ENCODE measurements around the gene ADCY4.

Gene ADCY4

GRCh38 chr14:24308342-24309124, 26.3 kb downstream of the ADCY4 start:
- Histone ChIP-seq H2AFZ (ENCODE audit: low read length, unreplicated experiment) (no peak overlapping the region), H3K79me2 (ENCODE audit: control insufficient read depth, insufficient read depth, low read length, unreplicated experiment) (no peaks in the 10 kb centered on the region), H3K4me1 (ENCODE audit: control insufficient read depth, insufficient read depth, low read length, unreplicated experiment) (peaks cover 29% of the 10 kb centered on the region), H3K27ac (ENCODE audit: low read depth, low read length) (no peak overlapping the region), H3K4me3 (ENCODE audit: low read depth, low read length) (no peak overlapping the region), H3K27me3 (ENCODE audit: insufficient read depth, low read length) (no peaks in the 10 kb centered on the region), H3K36me3 (ENCODE audit: insufficient read depth, low read length) (peaks cover 11% of the 10 kb centered on the region)

- Histone ChIP-seq H3K27ac (ENCODE audit: low read depth, low read length) (no peak within 1 kb of the TSS), H2AFZ (ENCODE audit: low read length, unreplicated experiment) (no peak within 1 kb of the TSS), H3K4me1 (ENCODE audit: control insufficient read depth, insufficient read depth, low read length, unreplicated experiment) (peaks cover 29% of the 10 kb centered on the region), H3K36me3 (ENCODE audit: insufficient read depth, low read length) (peaks cover 11% of the 10 kb centered on the region), H3K79me2 (ENCODE audit: control insufficient read depth, insufficient read depth, low read length, unreplicated experiment) (no peaks in the 10 kb centered on the region), H3K4me3 (ENCODE audit: low read depth, low read length) (no peak within 1 kb of the TSS), H3K27me3 (ENCODE audit: insufficient read depth, low read length) (no peaks in the 10 kb centered on the region)
These were observed 27.1 kb downstream of the ADCY4 start, which contains the start of gene CIDEB for GRCh38 chr14:24307575-24308341. TSS of gene CIDEB (minus strand) at chr14:24307977. CDS start at chr14:24307858, 119 bp downstream.

- Histone ChIP-seq H3K36me3 (ENCODE audit: insufficient read depth, low read length) (peaks cover 12% of the 10 kb centered on the region), H3K79me2 (ENCODE audit: control insufficient read depth, insufficient read depth, low read length, unreplicated experiment) (no peaks in the 10 kb centered on the region), H3K4me1 (ENCODE audit: control insufficient read depth, insufficient read depth, low read length, unreplicated experiment) (peaks cover 27% of the 10 kb centered on the region), H3K27ac (ENCODE audit: low read depth, low read length) (no peak overlapping the region), H3K4me3 (ENCODE audit: low read depth, low read length) (no peak overlapping the region), H3K27me3 (ENCODE audit: insufficient read depth, low read length) (no peaks in the 10 kb centered on the region), H2AFZ (ENCODE audit: low read length, unreplicated experiment) (no peak overlapping the region)
These were observed 27.7 kb downstream of the ADCY4 start for GRCh38 chr14:24307156-24307574.

- no peaks in the 10 kb centered on the region for H3K27me3 ChIP-seq (ENCODE audit: insufficient read depth, low read length)
- no peak overlapping the region for H3K27ac ChIP-seq (ENCODE audit: low read depth, low read length)
- no peak overlapping the region for H2AFZ ChIP-seq (ENCODE audit: low read length, unreplicated experiment)
- H3K36me3 ChIP-seq (ENCODE audit: insufficient read depth, low read length), result peaks cover 17% of the 10 kb centered on the region
- H3K79me2 ChIP-seq (ENCODE audit: control insufficient read depth, insufficient read depth, low read length, unreplicated experiment), result peaks cover 20% of the 10 kb centered on the region
- H3K4me1 ChIP-seq (ENCODE audit: control insufficient read depth, insufficient read depth, low read length, unreplicated experiment), result peaks cover 12% of the 10 kb centered on the region
- H3K4me3 ChIP-seq (ENCODE audit: low read depth, low read length), result no peak overlapping the region
These were observed 30.9 kb downstream of the ADCY4 start for GRCh38 chr14:24304019-24304387.

GRCh38 chr14:24300326-24300980, 34.4 kb downstream of the ADCY4 start:
- Histone ChIP-seq H3K27ac (ENCODE audit: low read depth, low read length) (no peak overlapping the region), H3K27me3 (ENCODE audit: insufficient read depth, low read length) (no peaks in the 10 kb centered on the region), H3K79me2 (ENCODE audit: control insufficient read depth, insufficient read depth, low read length, unreplicated experiment) (peaks cover 20% of the 10 kb centered on the region), H3K4me1 (ENCODE audit: control insufficient read depth, insufficient read depth, low read length, unreplicated experiment) (peaks cover 25% of the 10 kb centered on the region), H2AFZ (ENCODE audit: low read length, unreplicated experiment) (no peak overlapping the region), H3K36me3 (ENCODE audit: insufficient read depth, low read length) (peaks cover 10% of the 10 kb centered on the region; the same call in 1 of the 2 replicates), H3K4me3 (ENCODE audit: low read depth, low read length) (peak overlapping the region; percentile 92)

- Histone ChIP-seq H3K4me1 (ENCODE audit: control insufficient read depth, insufficient read depth, low read length, unreplicated experiment) (peaks cover 25% of the 10 kb centered on the region), H3K27me3 (ENCODE audit: insufficient read depth, low read length) (no peaks in the 10 kb centered on the region), H3K27ac (ENCODE audit: low read depth, low read length) (peak within 1 kb of the TSS; percentile 29; the same call in 1 of the 2 replicates), H3K79me2 (ENCODE audit: control insufficient read depth, insufficient read depth, low read length, unreplicated experiment) (peaks cover 20% of the 10 kb centered on the region), H3K4me3 (ENCODE audit: low read depth, low read length) (peak within 1 kb of the TSS; percentile 92), H2AFZ (ENCODE audit: low read length, unreplicated experiment) (peak within 1 kb of the TSS; percentile 91), H3K36me3 (ENCODE audit: insufficient read depth, low read length) (peaks cover 10% of the 10 kb centered on the region; the same call in 1 of the 2 replicates)
These were observed 35.3 kb downstream of the ADCY4 start, which contains the start of the genes DHRS1 and NOP9 for GRCh38 chr14:24299255-24300191. TSS of gene DHRS1 (minus strand) at chr14:24299780. CDS start at chr14:24299106, 674 bp downstream. TSS of gene NOP9 (plus strand) at chr14:24299850. CDS start at chr14:24299955, 105 bp downstream.

GRCh38 chr14:24298892-24299254, 36.0 kb downstream of the ADCY4 start:
- H3K4me3 ChIP-seq (ENCODE audit: low read depth, low read length), result peak overlapping the region; percentile 92
- H3K27ac ChIP-seq (ENCODE audit: low read depth, low read length), result peak overlapping the region; percentile 9; the same call in 1 of the 2 replicates
- H3K27me3 ChIP-seq (ENCODE audit: insufficient read depth, low read length), result no peaks in the 10 kb centered on the region
- peaks cover 25% of the 10 kb centered on the region for H3K4me1 ChIP-seq (ENCODE audit: control insufficient read depth, insufficient read depth, low read length, unreplicated experiment)
- H3K36me3 ChIP-seq (ENCODE audit: insufficient read depth, low read length), result 0 out of 2 replicates have a peak, but pooled peaks cover 5% of the 10 kb centered on the region
- H3K79me2 ChIP-seq (ENCODE audit: control insufficient read depth, insufficient read depth, low read length, unreplicated experiment), result peaks cover 20% of the 10 kb centered on the region
- H2AFZ ChIP-seq (ENCODE audit: low read length, unreplicated experiment), result peak overlapping the region; percentile 91

GRCh38 chr14:24297190-24297964, 37.5 kb downstream of the ADCY4 start:
- H3K27me3 ChIP-seq (ENCODE audit: insufficient read depth, low read length), result no peaks in the 10 kb centered on the region
- H3K27ac ChIP-seq (ENCODE audit: low read depth, low read length), result no peak overlapping the region
- H3K4me3 ChIP-seq (ENCODE audit: low read depth, low read length), result no peak overlapping the region
- peaks cover 20% of the 10 kb centered on the region for H3K79me2 ChIP-seq (ENCODE audit: control insufficient read depth, insufficient read depth, low read length, unreplicated experiment)
- H3K4me1 ChIP-seq (ENCODE audit: control insufficient read depth, insufficient read depth, low read length, unreplicated experiment), result peaks cover 25% of the 10 kb centered on the region
- 0 out of 2 replicates have a peak, but pooled peaks cover 5% of the 10 kb centered on the region for H3K36me3 ChIP-seq (ENCODE audit: insufficient read depth, low read length)
- H2AFZ ChIP-seq (ENCODE audit: low read length, unreplicated experiment), result no peak overlapping the region

Measured in ACC112 (cell line).